HCT116 (cell line): ENCODE measurements around the gene DMRT2. TPM values are rescaled to one million over a fixed set of nuclear protein-coding genes. Genes with fewer than 3 reads are reported as not detected.

Source experiments
- ATAC-seq: fragments of 200-7000 bp; cut with Tn5 transposase; 2 replicates; pipeline ENCODE4 v1.9.1; 2020; ENCODE audit warnings: mild to moderate bottlenecking, moderate library complexity
- BruUV-seq: library from RNA; stranded (reverse); fragments of 400-500 nt; replicated peaks from 2 replicates; lab custom pipeline; 2021; lab: Mats Ljungman, UMichigan
- CTCF ChIA-PET: fragments of 300-600 bp; sonication (Branson Sonifier 250); formaldehyde crosslinking; loops from one replicate; lab custom pipeline; 2021; ENCODE audit warnings: antibody characterized with exemption; lab: Charles Lee
- POLR2A ChIA-PET: fragments of 300-600, 350-600 bp; sonication (Branson Sonifier 250); formaldehyde crosslinking; loops from one replicate; lab custom pipeline; 2021; ENCODE audit warnings: antibody characterized with exemption; lab: Charles Lee
- RAD21 ChIA-PET, 2 experiments: fragments of 300-600 bp; sonication (Branson Sonifier 250); formaldehyde crosslinking; loops; one replicate each; lab custom pipeline; 2023; ENCODE audit warnings: low total read pairs in 2 of 2; ENCODE audit not compliant: uncharacterized antibody in 2 of 2, unreplicated experiment in 2 of 2, low non-redundant PET in 1 of 2; lab: Charles Lee
- DNase-seq: peaks from one replicate; pipeline ENCODE4 v3.0.0-alpha.2; 2010; ENCODE audit warnings: low read depth, low spot score
- H2AFZ ChIP-seq: fragments of 200-600 bp; shearing (Covaris generic), sonication (generic); 2 replicates; pipeline ENCODE4 v1.6.1; 2017; ENCODE audit warnings: low read depth, mixed run types, mixed read lengths, antibody characterized with exemption, low read length; ENCODE audit not compliant: poor library complexity, severe bottlenecking
- H3K27ac ChIP-seq: 2 replicates; pipeline ENCODE4 v1.5.1; 2012; ENCODE audit warnings: low read depth, low read length
- H3K27me3 ChIP-seq: fragments of 200-600 bp; sonication (generic); 2 replicates; pipeline ENCODE4 v1.6.1; 2016; ENCODE audit warnings: mixed run types, low read length, mixed read lengths; ENCODE audit not compliant: insufficient read depth
- H3K36me3 ChIP-seq, 2 experiments: fragments of 200-500 bp in 1 of 2; fragments of 200-600 bp in 1 of 2; sonication (Bioruptor generic) in 1 of 2; sonication (generic) in 1 of 2; 2 replicates each; pipeline versions ENCODE4 v1.5.1 to v1.6.1; 2014 to 2016; ENCODE audit warnings: low read length in 2 of 2, inconsistent platforms in 1 of 2, mixed read lengths in 1 of 2, mixed run types in 1 of 2; ENCODE audit not compliant: insufficient read depth in 2 of 2, control insufficient read depth in 1 of 2
- H3K4me1 ChIP-seq, 2 experiments: fragments of 200-600 bp in 1 of 2; sonication (generic) in 1 of 2; 2 replicates each; pipeline versions ENCODE4 v1.5.1 to v1.6.1; 2012 to 2017; ENCODE audit warnings: low read length in 2 of 2, inconsistent platforms in 1 of 2, mild to moderate bottlenecking in 1 of 2, mixed read lengths in 1 of 2, mixed run types in 1 of 2, moderate library complexity in 1 of 2; ENCODE audit not compliant: insufficient read depth in 2 of 2, control insufficient read depth in 1 of 2
- H3K4me2 ChIP-seq: fragments of 200-600 bp; sonication (generic); 2 replicates; pipeline ENCODE4 v1.6.1; 2017; ENCODE audit warnings: mixed run types, low read length, mixed read lengths
- H3K4me3 ChIP-seq, 2 experiments: fragments of 200-600 bp in 1 of 2; sonication (generic) in 1 of 2; replicated peaks in 1 of 2; 2 replicates each; pipeline ENCODE4 v1.5.1; 2011 to 2016; ENCODE audit warnings: low read length in 2 of 2, control low read depth in 1 of 2, low read depth in 1 of 2, mild to moderate bottlenecking in 1 of 2, mixed read lengths in 1 of 2, mixed run types in 1 of 2
- H3K79me2 ChIP-seq: fragments of 200-600 bp; sonication (generic); 2 replicates; pipeline ENCODE4 v1.6.1; 2017; ENCODE audit warnings: mild to moderate bottlenecking, mixed run types, low read length, moderate library complexity, mixed read lengths; ENCODE audit not compliant: insufficient read depth
- H3K9ac ChIP-seq: fragments of 200-600 bp; sonication (generic); 2 replicates; pipeline ENCODE4 v1.6.1; 2016; ENCODE audit warnings: low read length, mixed read lengths
- H3K9me2 ChIP-seq: fragments of 200-600 bp; sonication (generic), shearing (Covaris generic); 2 replicates; pipeline ENCODE4 v1.6.1; 2017; ENCODE audit warnings: mixed run types, mild to moderate bottlenecking, moderate library complexity; ENCODE audit not compliant: insufficient read depth
- H3K9me3 ChIP-seq, 2 experiments: fragments of 200-500 bp in 1 of 2; fragments of 200-600 bp in 1 of 2; sonication (Bioruptor generic) in 1 of 2; sonication (generic) in 1 of 2; 2 replicates each; pipeline ENCODE4 v1.6.1; 2014 to 2017; ENCODE audit warnings: low read length in 2 of 2, mixed read lengths in 2 of 2, inconsistent platforms in 1 of 2, low read depth in 1 of 2, mild to moderate bottlenecking in 1 of 2, mixed run types in 1 of 2, moderate library complexity in 1 of 2; ENCODE audit not compliant: control insufficient read depth in 1 of 2, insufficient read depth in 1 of 2
- H4K20me1 ChIP-seq: fragments of 200-600 bp; sonication (generic), shearing (Covaris generic); 2 replicates; pipeline ENCODE4 v1.6.1; 2017; ENCODE audit warnings: mixed run types, mild to moderate bottlenecking, moderate library complexity; ENCODE audit not compliant: insufficient read depth
- ATF3 ChIP-seq: IDR thresholded peaks from 2 replicates; pipeline ENCODE4 v1.6.1; 2012
- CBX3 ChIP-seq: IDR thresholded peaks from 2 replicates; pipeline ENCODE4 v1.6.1; 2012; ENCODE audit warnings: low read depth
- ELF1 ChIP-seq: IDR thresholded peaks from 2 replicates; pipeline ENCODE4 v1.6.1; 2012; ENCODE audit warnings: low read depth, borderline replicate concordance
- EZH2 ChIP-seq: fragments of 200-600 bp; sonication (generic); IDR thresholded peaks from 2 replicates; pipeline ENCODE4 v1.6.1; 2017; ENCODE audit warnings: antibody characterized with exemption, mixed run types
- EZH2phosphoT487 ChIP-seq: fragments of 200-600 bp; IDR thresholded peaks from 2 replicates; pipeline ENCODE4 v1.6.1; 2018; ENCODE audit warnings: antibody characterized with exemption, borderline replicate concordance
- FOSL1 ChIP-seq: IDR thresholded peaks from 2 replicates; pipeline ENCODE4 v1.6.1; 2012; ENCODE audit warnings: low read depth
- JUND ChIP-seq: IDR thresholded peaks from 2 replicates; pipeline ENCODE4 v1.6.1; 2012
- POLR2AphosphoS5 ChIP-seq: IDR thresholded peaks from 2 replicates; pipeline ENCODE4 v1.6.1; 2011; ENCODE audit warnings: mild to moderate bottlenecking, low read depth, low read length, moderate library complexity
- REST ChIP-seq: IDR thresholded peaks from 2 replicates; pipeline ENCODE4 v1.6.1; 2012; ENCODE audit warnings: low read depth
- SP1 ChIP-seq: IDR thresholded peaks from 2 replicates; pipeline ENCODE4 v1.6.1; 2012; ENCODE audit warnings: low read depth
- SRF ChIP-seq: IDR thresholded peaks from 2 replicates; pipeline ENCODE4 v1.6.1; 2012; ENCODE audit warnings: low read depth
- TCF7L2 ChIP-seq: IDR thresholded peaks from 2 replicates; pipeline ENCODE4 v1.7.0; 2011; ENCODE audit warnings: borderline replicate concordance, inconsistent platforms; ENCODE audit not compliant: insufficient read depth, insufficient read length; ENCODE audit errors: extremely low read depth
- YY1 ChIP-seq: IDR thresholded peaks from 2 replicates; pipeline ENCODE4 v1.6.1; 2011; ENCODE audit warnings: low read length, low read depth, moderate library complexity, mild to moderate bottlenecking; ENCODE audit not compliant: insufficient replicate concordance; ENCODE audit errors: extremely low read depth
- ZBTB33 ChIP-seq: IDR thresholded peaks from 2 replicates; pipeline ENCODE4 v1.6.1; 2011; ENCODE audit warnings: mild to moderate bottlenecking, low read length, moderate library complexity; ENCODE audit not compliant: insufficient replicate concordance; ENCODE audit errors: extremely low read depth
- ZNF274 ChIP-seq: fragments of 200-500 bp; sonication (Bioruptor generic); IDR thresholded peaks from 2 replicates; pipeline ENCODE4 v1.6.1; 2014; ENCODE audit warnings: mild to moderate bottlenecking, low read depth, low read length, inconsistent platforms
- intact Hi-C: fragments of 100-400 bp; cut with micrococcal nuclease; formaldehyde crosslinking; loops from 2 replicates; pipeline ENCODE4 v1.10.0; 2022
- total RNA-seq: library from RNA; stranded (reverse); gene quantifications from one replicate; pipeline ENCODE4 v1.2.1, GENCODE V29; 2021; ENCODE audit not compliant: unreplicated experiment

Gene DMRT2
- total RNA-seq, 1 experiment from 2014 or later, result 0.17 TPM

GRCh38 chr9:1073497-1073896 lies 23.3 kb downstream of the DMRT2 start:
- Histone ChIP-seq H3K4me2 (no peak overlapping the region), H3K27me3 (no peaks in the 10 kb centered on the region), H3K9ac (no peak overlapping the region), H3K4me1 (no peaks in the 10 kb centered on the region), H3K79me2 (no peaks in the 10 kb centered on the region), H3K36me3 (no peaks in the 10 kb centered on the region), H3K9me2 (no peaks in the 10 kb centered on the region), H2AFZ (no peak overlapping the region), H3K27ac (no peak overlapping the region), H3K4me3 (no peak overlapping the region), H3K9me3 (no peaks in the 10 kb centered on the region; a peak in 1 of 4 replicates), H4K20me1 (no peaks in the 10 kb centered on the region)
- no peak for DNase-seq
- CTCF ChIA-PET, result no interaction called here
- BruUV-seq, result no TSS peak
- POLR2A ChIA-PET, result no interaction called here
- intact Hi-C loops, result no loop called here
- TF ChIP-seq ZBTB33 (no peak), YY1 (no peak), CBX3 (no peak), EZH2 (no peak), ATF3 (no peak), ZNF274 (no peak)
- ATAC-seq, result no peak
- RAD21 ChIA-PET, result no interaction called here

- Histone ChIP-seq H4K20me1 (no peaks in the 10 kb centered on the region), H2AFZ (no peak overlapping the region), H3K9me3 (no peaks in the 10 kb centered on the region; a peak in 1 of 4 replicates), H3K4me2 (no peak overlapping the region), H3K9me2 (no peaks in the 10 kb centered on the region), H3K27me3 (no peaks in the 10 kb centered on the region), H3K36me3 (no peaks in the 10 kb centered on the region), H3K9ac (no peak overlapping the region), H3K79me2 (no peaks in the 10 kb centered on the region), H3K27ac (no peak overlapping the region), H3K4me1 (no peaks in the 10 kb centered on the region), H3K4me3 (no peak overlapping the region)
- RAD21 ChIA-PET, result no interaction called here
- no peak for DNase-seq
- POLR2A ChIA-PET, result no interaction called here
- BruUV-seq, result no TSS peak
- CTCF ChIA-PET, result no interaction called here
- ATAC-seq, result no peak
- intact Hi-C loops, result no loop called here
- TF ChIP-seq POLR2AphosphoS5, result no peak
- TF ChIP-seq YY1, result no peak
- no peak for TF ChIP-seq ATF3
- TF ChIP-seq EZH2, result no peak
- no peak for TF ChIP-seq ELF1
- no peak for TF ChIP-seq SRF
- TF ChIP-seq REST, result no peak
- TF ChIP-seq TCF7L2, result no peak
- TF ChIP-seq FOSL1, result no peak
- TF ChIP-seq SP1, result no peak
- TF ChIP-seq JUND, result no peak
- no peak for TF ChIP-seq EZH2phosphoT487
- TF ChIP-seq ZNF274, result no peak
Measured at GRCh38 chr9:1077616-1078015, 27.5 kb downstream of the DMRT2 start.
